ENCODE measurements around the gene FSCN2. TPM values are rescaled to one million over a fixed set of nuclear protein-coding genes. Genes with fewer than 3 reads are reported as not detected.

Gene FSCN2
- total RNA-seq, 3 donors from 2014 or later = 0.48 to 3.2 (median 1.6) TPM

DNA sequence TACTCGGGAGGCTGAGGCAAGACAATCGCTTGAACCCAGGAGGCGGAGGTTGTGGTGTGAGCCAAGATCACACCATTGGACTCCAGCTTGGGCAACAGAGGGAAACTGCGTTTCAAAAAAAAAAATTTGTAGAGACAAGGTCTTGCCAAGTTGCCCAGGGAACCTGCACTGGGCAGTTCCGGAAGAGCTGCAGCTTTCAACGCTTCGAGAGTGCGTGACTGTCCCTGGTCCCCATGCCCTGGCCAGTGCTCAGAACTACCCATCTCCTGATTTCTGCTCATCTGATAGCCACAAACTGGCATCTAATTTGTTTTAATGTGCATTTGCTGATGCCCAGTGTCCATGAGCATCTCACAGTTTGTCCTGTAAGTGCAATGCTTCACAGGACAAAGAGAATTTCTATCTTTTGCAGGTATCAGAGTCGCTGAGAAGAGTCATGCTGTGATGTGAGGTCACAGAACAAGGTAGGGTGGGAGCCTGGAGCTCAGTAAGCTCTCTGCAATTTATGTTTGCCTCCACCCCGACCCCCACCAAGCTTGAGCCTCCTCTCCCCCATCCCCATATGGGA, 19.5 kb upstream of the FSCN2 start:
- Histone ChIP-seq H3K4me1 (no peaks in the 10 kb centered on the region), H3K4me3 (peak overlapping the region; percentile 79 to 98 (median 92)), H3K36me3 (no peaks in the 10 kb centered on the region), H3K9me3 (no peaks in the 10 kb centered on the region), H3K27ac (peak overlapping the region; percentile 63 to 99), H3K27me3 (no peaks in the 10 kb centered on the region)
- intact Hi-C loops (cut with DNase I; ENCODE audit: low total_unique reads) = no loop called here
- DNase-seq (ENCODE audit: low spot score in 2 of 2) = no peak
- no peak for TF ChIP-seq POLR2A (IDR thresholded peaks at IDR 0.05)
- TF ChIP-seq POLR2AphosphoS5 (IDR thresholded peaks at IDR 0.05) = no peak

DNA sequence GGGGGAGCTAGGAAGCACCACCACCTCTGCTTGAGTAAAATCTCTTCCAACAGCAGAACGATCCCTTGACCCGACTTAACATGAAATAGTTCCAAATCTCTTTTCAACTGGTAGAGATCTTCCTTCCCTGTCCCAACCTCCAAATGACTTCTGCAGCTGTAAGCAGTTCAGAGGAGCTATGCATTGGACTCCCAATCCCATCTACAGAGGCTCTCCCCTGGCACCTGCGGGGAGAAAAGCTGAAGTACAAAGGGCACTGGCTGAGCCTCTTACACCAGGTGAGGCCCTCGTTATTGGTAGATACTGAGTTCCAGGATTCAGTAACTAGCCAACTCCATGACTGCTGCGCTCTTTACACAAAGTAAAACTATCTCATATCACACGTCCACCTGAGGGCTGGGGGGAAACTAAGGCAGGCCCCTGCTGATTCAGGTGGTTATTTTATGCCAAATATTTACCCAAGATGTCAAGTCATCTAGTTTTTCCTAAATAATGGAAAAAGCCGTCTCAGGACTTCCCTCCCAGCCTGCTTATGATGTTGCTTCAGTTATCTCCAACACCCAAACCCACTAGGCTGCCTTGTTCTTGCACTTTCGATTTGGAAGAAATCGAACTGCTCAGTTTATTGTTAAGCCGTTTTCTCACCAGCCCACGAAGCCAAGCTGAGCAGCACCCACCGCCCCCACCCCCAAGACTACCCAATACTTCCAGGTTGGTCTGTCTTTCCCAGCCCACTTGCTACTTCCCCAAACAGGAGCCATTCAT, 18.8 kb upstream of the FSCN2 start:
- intact Hi-C loops (cut with DNase I; ENCODE audit: low total_unique reads) = no loop called here
- Histone ChIP-seq H3K36me3 (no peaks in the 10 kb centered on the region), H3K4me3 (peak overlapping the region; percentile 79 to 98 (median 92)), H3K9me3 (no peaks in the 10 kb centered on the region), H3K27ac (peak overlapping the region; percentile 63 to 99), H3K27me3 (no peaks in the 10 kb centered on the region), H3K4me1 (no peaks in the 10 kb centered on the region)
- no peak for TF ChIP-seq POLR2AphosphoS5 (IDR thresholded peaks at IDR 0.05)
- no peak for TF ChIP-seq POLR2A (IDR thresholded peaks at IDR 0.05)
- TF ChIP-seq, protein P1, sequence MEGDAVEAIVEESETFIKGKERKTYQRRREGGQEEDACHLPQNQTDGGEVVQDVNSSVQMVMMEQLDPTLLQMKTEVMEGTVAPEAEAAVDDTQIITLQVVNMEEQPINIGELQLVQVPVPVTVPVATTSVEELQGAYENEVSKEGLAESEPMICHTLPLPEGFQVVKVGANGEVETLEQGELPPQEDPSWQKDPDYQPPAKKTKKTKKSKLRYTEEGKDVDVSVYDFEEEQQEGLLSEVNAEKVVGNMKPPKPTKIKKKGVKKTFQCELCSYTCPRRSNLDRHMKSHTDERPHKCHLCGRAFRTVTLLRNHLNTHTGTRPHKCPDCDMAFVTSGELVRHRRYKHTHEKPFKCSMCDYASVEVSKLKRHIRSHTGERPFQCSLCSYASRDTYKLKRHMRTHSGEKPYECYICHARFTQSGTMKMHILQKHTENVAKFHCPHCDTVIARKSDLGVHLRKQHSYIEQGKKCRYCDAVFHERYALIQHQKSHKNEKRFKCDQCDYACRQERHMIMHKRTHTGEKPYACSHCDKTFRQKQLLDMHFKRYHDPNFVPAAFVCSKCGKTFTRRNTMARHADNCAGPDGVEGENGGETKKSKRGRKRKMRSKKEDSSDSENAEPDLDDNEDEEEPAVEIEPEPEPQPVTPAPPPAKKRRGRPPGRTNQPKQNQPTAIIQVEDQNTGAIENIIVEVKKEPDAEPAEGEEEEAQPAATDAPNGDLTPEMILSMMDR (IDR thresholded peaks at IDR 0.05) = no peak
- no peak for DNase-seq (ENCODE audit: low spot score in 2 of 2)

DNA sequence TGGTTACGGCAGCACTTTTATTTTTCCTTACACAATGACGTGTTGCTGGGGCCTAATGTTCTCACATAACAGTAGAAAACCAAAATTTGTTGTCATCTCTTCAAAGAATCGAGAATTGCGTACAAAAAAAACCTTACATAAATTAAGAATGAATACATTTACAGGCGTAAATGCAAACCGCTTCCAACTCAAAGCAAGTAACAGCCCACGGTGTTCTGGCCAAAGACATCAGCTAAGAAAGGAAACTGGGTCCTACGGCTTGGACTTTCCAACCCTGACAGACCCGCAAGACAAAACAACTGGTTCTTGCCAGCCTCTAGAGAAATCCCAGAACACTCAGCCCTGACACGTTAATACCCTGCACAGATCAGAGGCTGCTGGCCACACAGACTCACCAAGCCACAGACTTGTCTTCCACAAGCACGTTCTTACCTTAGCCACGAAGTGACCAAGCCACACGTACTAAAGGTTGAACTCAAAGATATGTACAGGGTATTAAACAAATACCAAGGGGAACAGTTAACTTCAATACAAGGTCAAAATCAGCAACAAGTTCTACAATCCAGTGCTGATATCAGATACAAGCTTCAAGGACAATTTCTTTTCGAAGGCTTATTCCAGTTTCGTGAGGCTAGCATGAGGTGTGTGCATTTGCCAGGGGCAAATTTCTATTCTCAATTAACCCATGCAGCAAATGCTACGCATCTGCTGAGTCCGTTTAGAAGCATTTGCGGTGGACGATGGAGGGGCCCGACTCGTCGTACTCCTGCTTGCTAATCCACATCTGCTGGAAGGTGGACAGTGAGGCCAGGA, 18.0 kb upstream of the FSCN2 start:
- intact Hi-C loops (cut with DNase I; ENCODE audit: low total_unique reads) = loop anchor here (1.0 kb wide), 1 partner anchor 168 kb away; no protein-coding TSS in a partner anchor
- TF ChIP-seq, protein P1 (IDR thresholded peaks at IDR 0.05) = no peak
- TF ChIP-seq POLR2AphosphoS5 (IDR thresholded peaks at IDR 0.05) = peak in 1 of 3 donors; percentile 37

DNA sequence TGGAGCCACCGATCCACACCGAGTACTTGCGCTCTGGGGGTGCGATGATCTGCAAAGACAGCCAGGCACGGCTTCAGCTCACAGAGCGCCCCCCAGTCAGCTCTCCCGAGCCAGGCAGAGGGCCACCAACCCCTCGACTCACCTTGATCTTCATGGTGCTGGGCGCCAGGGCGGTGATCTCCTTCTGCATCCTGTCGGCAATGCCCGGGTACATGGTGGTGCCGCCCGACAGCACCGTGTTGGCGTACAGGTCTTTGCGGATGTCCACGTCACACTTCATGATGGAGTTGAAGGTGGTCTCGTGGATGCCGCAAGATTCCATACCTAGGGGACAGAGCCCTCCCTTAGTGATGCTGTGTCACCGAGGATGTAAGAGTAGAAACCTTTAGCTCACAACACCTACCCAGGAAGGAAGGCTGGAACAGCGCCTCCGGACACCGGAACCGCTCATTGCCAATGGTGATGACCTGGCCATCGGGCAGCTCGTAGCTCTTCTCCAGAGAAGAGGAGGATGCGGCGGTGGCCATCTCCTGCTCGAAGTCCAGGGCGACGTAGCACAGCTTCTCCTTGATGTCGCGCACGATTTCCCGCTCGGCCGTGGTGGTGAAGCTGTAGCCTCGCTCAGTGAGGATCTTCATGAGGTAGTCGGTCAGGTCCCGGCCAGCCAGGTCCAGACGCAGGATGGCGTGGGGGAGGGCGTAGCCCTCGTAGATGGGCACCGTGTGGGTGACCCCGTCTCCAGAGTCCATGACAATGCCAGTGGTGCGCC, 17.2 kb upstream of the FSCN2 start:
- H3K9me3 ChIP-seq = no peaks in the 10 kb centered on the region
- peaks cover 0 to 5% of the 10 kb centered on the region in 2 donors for H3K4me1 ChIP-seq
- intact Hi-C loops (cut with DNase I; ENCODE audit: low total_unique reads) = loop anchor here (1.0 kb wide), 1 partner anchor 169 kb away; no protein-coding TSS in a partner anchor
- H3K27ac ChIP-seq = peak overlapping the region; percentile 98 to 99
- H3K4me3 ChIP-seq = peak overlapping the region; percentile 79 to 98 (median 92)
- no peak for DNase-seq (ENCODE audit: low spot score in 2 of 2)
- no peaks in the 10 kb centered on the region for H3K27me3 ChIP-seq
- TF ChIP-seq, protein P1 (IDR thresholded peaks at IDR 0.05) = no peak
- TF ChIP-seq POLR2A (IDR thresholded peaks at IDR 0.05) (no peak), POLR2AphosphoS5 (IDR thresholded peaks at IDR 0.05) (peak; percentile 4 to 45 (median 5))
- H3K36me3 ChIP-seq = no peaks in the 10 kb centered on the region

More for the DNA sequence above, 18.0 kb upstream of the FSCN2 start:
- no peaks in the 10 kb centered on the region for H3K36me3 ChIP-seq
- no peaks in the 10 kb centered on the region for H3K4me1 ChIP-seq
- DNase-seq (ENCODE audit: low spot score in 2 of 2) = no peak
- H3K27me3 ChIP-seq = no peaks in the 10 kb centered on the region
- H3K9me3 ChIP-seq = no peaks in the 10 kb centered on the region
- H3K27ac ChIP-seq = peak overlapping the region; percentile 98 to 99
- H3K4me3 ChIP-seq = peak overlapping the region; percentile 79 to 98 (median 92)

DNA sequence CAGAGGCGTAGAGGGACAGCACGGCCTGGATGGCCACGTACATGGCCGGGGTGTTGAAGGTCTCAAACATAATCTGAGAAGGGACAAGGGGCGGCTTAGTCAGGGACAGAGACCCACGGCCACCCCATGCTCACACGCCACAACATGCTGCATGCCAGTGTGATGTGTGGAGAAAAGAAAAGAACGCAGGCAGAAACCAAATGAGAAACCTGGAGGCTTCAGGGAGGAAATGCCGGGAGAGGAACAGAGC, 16.7 kb upstream of the FSCN2 start:
- intact Hi-C loops (cut with DNase I; ENCODE audit: low total_unique reads) = no loop called here
- Histone ChIP-seq H3K4me1 (peaks cover 0 to 5% of the 10 kb centered on the region in 2 donors), H3K27me3 (no peaks in the 10 kb centered on the region), H3K4me3 (peak overlapping the region; percentile 79 to 98 (median 92)), H3K27ac (peak overlapping the region; percentile 98 to 99), H3K36me3 (no peaks in the 10 kb centered on the region), H3K9me3 (no peaks in the 10 kb centered on the region)
- TF ChIP-seq POLR2A (IDR thresholded peaks at IDR 0.05) (no peak), POLR2AphosphoS5 (IDR thresholded peaks at IDR 0.05) (peak in 1 of 3 donors; percentile 0)
- DNase-seq (ENCODE audit: low spot score in 2 of 2) = no peak

All from breast epithelium (tissue), 4 donors.